Activated CD4-positive, alpha-beta T cell treated with anti-CD3 and anti-CD28 coated beads for 36 hours (primary cell): Measurements from ENCODE around the gene AAK1. TPM values are rescaled to one million over a fixed set of nuclear protein-coding genes. Genes with fewer than 3 reads are reported as not detected.
A peak's percentile ranks its signal among the peaks of the same experiment; 100 is the strongest.
"Not testable (repeated sequence)": the region's sequence is repeated elsewhere in the genome, so short reads cannot be mapped to it uniquely, and the experiment has no call there.

Source experiments
- ATAC-seq: fragments of 200-7000 bp; cut with Tn5 transposase; one replicate; pipeline ENCODE4 v1.10.0; 2021; ENCODE audit warnings: mild to moderate bottlenecking, moderate library complexity
- CTCF ChIA-PET: fragments of 350-600 bp; sonication (Branson Sonifier 250); formaldehyde crosslinking; loops from one replicate; lab custom pipeline; 2021; ENCODE audit warnings: antibody characterized with exemption; lab: Charles Lee
- POLR2A ChIA-PET: fragments of 350-600 bp; sonication (Branson Sonifier 250); formaldehyde crosslinking; loops from one replicate; lab custom pipeline; 2021; ENCODE audit warnings: antibody characterized with exemption, inconsistent platforms; lab: Charles Lee
- DNase-seq: peaks from one replicate; pipeline ENCODE4 v3.0.0-alpha.2; 2020
- H3K27ac Mint-ChIP-seq: one replicate; pipeline ENCODE4 v1.8.0; 2021; ENCODE audit warnings: mixed read lengths
- H3K27me3 Mint-ChIP-seq: one replicate; pipeline ENCODE4 v1.8.0; 2021; ENCODE audit warnings: mixed read lengths
- H3K36me3 Mint-ChIP-seq: one replicate; pipeline ENCODE4 v1.8.0; 2021; ENCODE audit warnings: low read depth, mixed read lengths
- H3K4me1 Mint-ChIP-seq: one replicate; pipeline ENCODE4 v1.8.0; 2021; ENCODE audit warnings: mixed read lengths
- H3K4me3 Mint-ChIP-seq: one replicate; pipeline ENCODE4 v1.8.0; 2021; ENCODE audit warnings: mild to moderate bottlenecking, moderate library complexity, mixed read lengths
- H3K9me3 Mint-ChIP-seq: one replicate; pipeline ENCODE4 v1.8.0; 2021; ENCODE audit warnings: low read depth, mixed read lengths
- intact Hi-C, 2 experiments: fragments of 100-400 bp; cut with DNase I in 1 of 2; cut with micrococcal nuclease in 1 of 2; formaldehyde crosslinking; loops; one replicate each; pipeline versions ENCODE4 v1.14.2 to v1.15.1; 2022 to 2024; cut with DNase I, micrococcal nuclease
- total RNA-seq, 2 experiments: library from RNA; stranded (reverse); gene quantifications; one replicate each; pipeline ENCODE4 v1.2.3, GENCODE V29; 2021

Gene AAK1
- total RNA-seq, 2 experiments from 2014 or later = 95.9 to 104 TPM

DNA sequence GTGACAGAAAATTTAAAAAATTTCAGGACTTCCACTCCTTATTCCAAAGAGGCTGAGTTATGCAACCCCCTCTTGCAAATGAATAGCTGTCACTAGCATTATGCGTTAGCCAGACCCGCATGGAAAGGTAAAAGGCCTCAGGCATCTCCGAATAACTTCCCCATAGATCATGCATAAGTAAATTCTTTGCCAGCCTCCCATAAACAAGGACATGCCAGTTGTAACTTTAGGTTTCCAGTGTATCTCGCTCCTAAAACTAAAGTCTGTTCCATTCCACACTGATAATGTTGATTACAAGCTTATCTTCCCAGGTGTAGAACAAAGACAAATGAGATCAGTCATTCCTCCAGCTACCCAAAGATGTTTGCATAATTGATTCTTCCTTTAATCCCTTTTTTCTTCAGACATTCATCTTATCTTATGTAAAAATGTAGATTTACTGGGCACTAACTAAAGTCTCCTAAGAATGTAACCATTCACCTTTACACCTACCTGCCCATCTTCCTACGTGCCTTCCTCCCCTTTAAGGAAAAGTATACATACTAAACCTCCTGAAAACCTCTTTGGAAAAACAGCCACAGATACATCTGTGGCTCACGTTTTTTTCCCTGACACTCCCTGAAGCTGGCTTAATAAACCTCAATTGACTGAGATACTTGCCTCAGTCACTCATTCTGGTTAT is 192.7 kb downstream of the AAK1 start:
- no peak for ATAC-seq
- Mint-ChIP-seq H3K4me3 (no peak overlapping the region), H3K27me3 (no peaks in the 10 kb centered on the region), H3K27ac (no peak overlapping the region), H3K9me3 (no peaks in the 10 kb centered on the region), H3K4me1 (peaks cover 23% of the 10 kb centered on the region), H3K36me3 (no peaks in the 10 kb centered on the region)
- no peak for DNase-seq
- POLR2A ChIA-PET = no interaction called here
- CTCF ChIA-PET = interaction anchor here (2.5 kb wide), 1 partner anchor 14 kb away, joined by 14 read pairs; the partner anchor contains the start of gene NFU1
- intact Hi-C loops = no loop called here

DNA sequence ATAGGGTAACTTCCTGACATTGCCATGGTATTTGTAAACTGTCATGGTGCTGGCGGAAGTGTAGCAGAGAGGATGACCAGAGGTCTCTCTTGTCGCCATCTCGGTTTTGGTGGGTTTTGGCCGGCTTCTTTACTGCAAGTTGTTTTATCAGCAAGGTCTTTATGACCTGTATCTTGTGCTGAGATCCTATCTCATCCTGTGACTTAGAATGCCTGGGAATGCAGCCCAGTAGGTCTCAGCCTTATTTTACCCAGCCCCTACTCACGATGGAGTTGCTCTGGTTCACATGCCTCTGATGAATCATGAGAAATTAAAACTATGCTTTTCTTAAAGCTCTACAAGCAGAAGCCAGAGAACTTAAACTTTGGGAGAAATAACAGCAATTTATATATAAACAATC is 193.6 kb downstream of the AAK1 start:
- POLR2A ChIA-PET = no interaction called here

DNA sequence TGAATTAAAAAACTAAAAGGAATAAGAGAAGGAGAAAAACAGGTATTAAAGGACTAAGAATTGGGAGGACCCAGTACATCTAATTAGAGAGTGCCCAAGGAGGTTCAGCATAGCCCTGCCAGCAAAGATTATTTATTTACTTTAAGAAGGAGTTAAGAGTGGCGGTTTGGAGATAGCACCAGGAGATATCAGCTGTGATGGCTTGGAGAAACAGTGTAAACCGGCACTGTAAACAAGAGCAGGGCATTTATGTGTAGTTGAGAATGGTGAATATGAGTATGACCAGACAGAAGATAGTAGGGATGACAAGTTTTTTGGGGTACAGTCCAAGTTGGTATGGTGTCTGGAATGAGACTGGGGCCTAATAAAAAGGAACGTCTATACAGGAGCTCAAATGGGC is 199.9 kb downstream of the AAK1 start:
- H3K4me1 Mint-ChIP-seq, H3K4me3 Mint-ChIP-seq, H3K36me3 Mint-ChIP-seq, H3K27ac Mint-ChIP-seq, H3K9me3 Mint-ChIP-seq, DNase-seq, CTCF ChIA-PET, POLR2A ChIA-PET, H3K27me3 Mint-ChIP-seq, intact Hi-C loops, ATAC-seq: not testable (repeated sequence)

More for the DNA sequence above, 193.6 kb downstream of the AAK1 start:
- H3K27me3 Mint-ChIP-seq = no peaks in the 10 kb centered on the region
- ATAC-seq (no peak), DNase-seq (no peak)
- peaks cover 22% of the 10 kb centered on the region for H3K4me1 Mint-ChIP-seq
- no peak overlapping the region for H3K27ac Mint-ChIP-seq
- no peak overlapping the region for H3K4me3 Mint-ChIP-seq
- H3K9me3 Mint-ChIP-seq = no peaks in the 10 kb centered on the region
- intact Hi-C loops = no loop called here
- CTCF ChIA-PET = no interaction called here
- no peaks in the 10 kb centered on the region for H3K36me3 Mint-ChIP-seq

DNA sequence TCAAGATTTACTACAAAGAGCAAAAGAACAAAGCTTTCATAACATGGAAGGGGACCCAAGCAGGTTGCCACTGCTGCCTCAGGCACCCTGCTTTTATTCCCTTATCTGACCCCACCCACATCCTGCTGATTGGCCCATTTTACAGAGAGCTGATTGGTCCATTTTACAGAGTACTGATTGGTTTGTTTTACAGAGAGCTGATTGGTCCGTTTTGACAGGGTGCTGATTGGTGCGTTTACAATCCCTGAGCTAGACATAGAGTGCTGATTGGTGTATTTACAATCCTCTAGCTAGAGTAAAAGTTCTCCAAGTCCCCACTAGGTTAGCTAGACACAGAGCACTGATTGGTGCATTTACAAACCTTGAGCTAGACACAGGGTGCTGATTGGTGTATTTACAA is 204.0 kb downstream of the AAK1 start:
- intact Hi-C loops = loop anchor here (5.0 kb wide), 2 partner anchors 68 to 278 kb away; no protein-coding TSS in a partner anchor
- not testable (repeated sequence) for ATAC-seq, H3K27me3 Mint-ChIP-seq, H3K4me3 Mint-ChIP-seq, H3K36me3 Mint-ChIP-seq, H3K9me3 Mint-ChIP-seq
- POLR2A ChIA-PET = interaction anchor here (1.1 kb wide), 1 partner anchor 14 kb away, joined by 5 read pairs; no protein-coding TSS in a partner anchor
- peak; percentile 12 for DNase-seq
- Mint-ChIP-seq H3K4me1 (peaks cover 22% of the 10 kb centered on the region), H3K27ac (peak overlapping the region; percentile 67)
- CTCF ChIA-PET = interaction anchor here (0.9 to 1.5 kb wide), 2 partner anchors 8 to 285 kb away, joined by 3 to 5 read pairs; no protein-coding TSS in a partner anchor

DNA sequence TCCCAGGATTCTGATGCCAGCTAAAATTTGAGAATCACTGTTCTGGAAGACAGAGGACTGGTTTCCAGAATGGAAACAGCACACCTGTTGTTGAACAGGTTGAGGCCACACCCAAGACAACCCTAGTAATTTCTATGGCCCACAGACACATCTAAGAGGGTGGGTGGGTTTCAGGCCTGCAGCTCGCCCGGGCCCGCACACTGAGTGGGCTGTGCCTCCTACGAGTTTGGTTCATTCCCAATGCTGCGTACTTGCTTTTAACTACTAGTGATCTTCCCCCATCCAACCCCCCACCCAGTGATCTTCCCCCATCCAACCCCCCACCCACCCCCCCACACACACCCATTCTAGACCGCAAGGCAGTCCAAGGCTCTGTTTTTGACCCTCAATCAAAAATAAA is 205.0 kb downstream of the AAK1 start:
- Mint-ChIP-seq H3K4me3 (no peak overlapping the region), H3K27ac (no peak overlapping the region), H3K4me1 (peaks cover 25% of the 10 kb centered on the region), H3K36me3 (peaks cover 10% of the 10 kb centered on the region), H3K27me3 (no peaks in the 10 kb centered on the region), H3K9me3 (peaks cover 8% of the 10 kb centered on the region)
- POLR2A ChIA-PET = no interaction called here
- DNase-seq (no peak), ATAC-seq (no peak)
- CTCF ChIA-PET = interaction anchor here (1.8 to 3.2 kb wide), 3 partner anchors 10 to 62 kb away, joined by 5 to 14 read pairs (median 8); no protein-coding TSS in a partner anchor
- intact Hi-C loops = loop anchor here (5.0 kb wide), 2 partner anchors 69 to 279 kb away; no protein-coding TSS in a partner anchor

DNA sequence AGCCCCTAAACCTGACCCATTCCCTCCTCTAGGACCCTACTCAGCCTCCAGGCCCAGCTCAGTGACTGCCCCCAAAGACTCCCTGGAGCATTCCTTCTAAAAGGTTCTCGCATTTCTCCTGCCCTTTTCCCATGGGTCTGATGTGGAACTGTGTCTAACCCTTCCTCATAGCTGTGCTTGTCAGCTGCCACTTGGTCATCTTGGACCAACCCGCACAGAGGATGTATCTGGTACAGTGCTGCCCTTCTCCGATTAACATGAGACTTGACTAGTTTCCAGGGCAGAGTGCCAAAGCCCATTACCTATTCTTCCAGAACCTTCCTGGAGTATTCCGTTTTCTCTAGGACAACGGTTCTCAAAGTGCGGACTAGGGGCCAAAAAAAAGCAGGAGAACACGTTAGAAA is 205.8 kb downstream of the AAK1 start:
- ChIA-PET POLR2A (interaction anchor here (0.7 to 1.3 kb wide), 4 partner anchors 16 to 62 kb away, joined by 3 to 8 read pairs (median 4); no protein-coding TSS in a partner anchor), CTCF (interaction anchor here (0.7 to 3.2 kb wide), 21 partner anchors 9 to 287 kb away, joined by 3 to 14 read pairs (median 4); no protein-coding TSS in a partner anchor)
- ATAC-seq (no peak), DNase-seq (no peak)
- H3K36me3 Mint-ChIP-seq = peaks cover 10% of the 10 kb centered on the region
- peak overlapping the region; percentile 93 for H3K4me3 Mint-ChIP-seq
- intact Hi-C loops = loop anchor here (1.0 to 5.0 kb wide), 10 partner anchors 16 to 971 kb away; partner anchors contain the start of genes GFPT1 (in 2 of the 2), AAK1 (in 1 of the 2), APLF (in 1 of the 2) and FBXO48 (in 1 of the 2)
- peaks cover 25% of the 10 kb centered on the region for H3K4me1 Mint-ChIP-seq
- H3K9me3 Mint-ChIP-seq = peaks cover 8% of the 10 kb centered on the region
- peak overlapping the region; percentile 95 for H3K27ac Mint-ChIP-seq
- H3K27me3 Mint-ChIP-seq = no peaks in the 10 kb centered on the region

DNA sequence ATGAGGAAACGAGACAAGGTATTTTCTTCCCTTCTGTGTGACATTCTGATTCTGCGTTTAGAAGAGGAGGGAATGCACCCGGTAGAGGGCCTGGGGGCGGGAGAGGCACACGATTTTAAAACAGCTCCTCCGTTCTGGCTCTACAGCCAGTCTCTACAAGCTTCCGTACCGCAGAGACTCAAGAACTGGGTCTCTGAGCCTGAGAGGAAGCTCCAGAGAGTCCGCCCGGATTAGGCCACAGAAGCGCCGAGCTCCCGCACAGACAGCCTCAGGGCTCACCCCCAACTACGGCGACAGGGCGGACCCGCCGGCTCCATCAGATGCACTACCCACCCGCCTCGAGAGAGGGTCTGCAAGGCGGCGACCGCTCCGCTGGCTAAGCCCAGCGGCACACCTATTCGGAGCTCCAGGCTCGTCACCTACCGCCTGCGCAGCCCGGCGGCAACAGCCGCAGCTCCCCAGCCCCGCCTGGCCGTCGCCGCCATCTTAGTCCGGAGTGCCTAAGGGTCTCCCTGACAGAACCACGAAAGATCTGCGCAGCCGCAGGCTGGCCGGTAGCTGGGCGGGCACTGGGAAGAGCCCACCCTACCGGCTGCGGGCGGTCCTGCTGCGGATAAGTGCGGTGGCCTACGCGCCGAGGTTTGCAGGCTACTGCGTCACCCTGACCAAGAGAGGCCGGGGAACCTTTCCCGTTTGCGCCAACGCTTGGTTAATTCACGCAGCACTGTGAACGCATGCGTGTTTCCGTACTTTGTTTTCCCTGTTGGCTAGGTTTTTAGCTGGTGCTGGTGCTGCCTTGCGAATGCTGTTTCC is 206.4 kb downstream of the AAK1 start, which contains the start of gene NFU1:
Gene NFU1 (minus strand): TSS at position 498 of the 813 bp plus-strand sequence. CDS start 13 bp downstream, at position 485.
- DNase-seq = peak; percentile 94
- Mint-ChIP-seq H3K4me1 (peaks cover 25% of the 10 kb centered on the region), H3K27ac (peak within 1 kb of the TSS; percentile 95), H3K4me3 (peak within 1 kb of the TSS; percentile 93), H3K9me3 (peaks cover 8% of the 10 kb centered on the region), H3K27me3 (no peaks in the 10 kb centered on the region), H3K36me3 (peaks cover 10% of the 10 kb centered on the region)
- peak; percentile 93 for ATAC-seq
- ChIA-PET CTCF (interaction anchor here (0.7 to 3.2 kb wide), 24 partner anchors 8 to 379 kb away, joined by 3 to 14 read pairs (median 5); no protein-coding TSS in a partner anchor), POLR2A (interaction anchor here (0.6 to 1.3 kb wide), 7 partner anchors 16 to 171 kb away, joined by 3 to 8 read pairs (median 3); no protein-coding TSS in a partner anchor)
- intact Hi-C loops = loop anchor here (1.0 to 5.0 kb wide), 10 partner anchors 16 to 970 kb away; partner anchors contain the start of genes GFPT1 (in 2 of the 2), AAK1 (in 1 of the 2), APLF (in 1 of the 2) and FBXO48 (in 1 of the 2)

DNA sequence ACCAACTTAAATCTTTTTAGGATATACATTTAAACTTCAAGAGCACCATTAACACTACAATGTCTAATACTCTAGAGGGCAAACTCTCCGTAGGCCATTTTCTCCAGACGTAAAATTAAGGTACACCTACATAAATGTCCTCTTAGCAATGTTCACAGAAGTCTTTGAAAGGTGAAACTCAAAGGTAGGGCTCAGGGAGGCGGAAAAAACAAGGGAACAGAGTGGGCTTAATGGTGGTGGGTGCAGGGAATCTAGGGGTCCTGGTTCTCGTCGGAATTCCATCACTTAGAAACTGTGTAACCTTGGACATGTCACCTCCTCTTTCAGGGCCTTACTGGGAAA is 207.0 kb downstream of the AAK1 start:
- Mint-ChIP-seq H3K27me3 (no peaks in the 10 kb centered on the region), H3K4me3 (peak overlapping the region; percentile 93), H3K36me3 (peaks cover 10% of the 10 kb centered on the region), H3K27ac (peak overlapping the region; percentile 95), H3K4me1 (peaks cover 25% of the 10 kb centered on the region), H3K9me3 (peaks cover 8% of the 10 kb centered on the region)
- intact Hi-C loops = loop anchor here (2.0 to 5.0 kb wide), 6 partner anchors 50 to 970 kb away; partner anchors contain the start of genes APLF (in 1 of the 2), FBXO48 (in 1 of the 2), GFPT1 (in 1 of the 2) and GMCL1 (in 1 of the 2)
- no peak for DNase-seq
- peak; percentile 9 for ATAC-seq
- POLR2A ChIA-PET = interaction anchor here (0.6 to 1.3 kb wide), 4 partner anchors 17 to 171 kb away, joined by 3 to 8 read pairs (median 4); no protein-coding TSS in a partner anchor
- CTCF ChIA-PET = interaction anchor here (0.5 to 3.2 kb wide), 21 partner anchors 8 to 380 kb away, joined by 3 to 14 read pairs (median 5); no protein-coding TSS in a partner anchor

DNA sequence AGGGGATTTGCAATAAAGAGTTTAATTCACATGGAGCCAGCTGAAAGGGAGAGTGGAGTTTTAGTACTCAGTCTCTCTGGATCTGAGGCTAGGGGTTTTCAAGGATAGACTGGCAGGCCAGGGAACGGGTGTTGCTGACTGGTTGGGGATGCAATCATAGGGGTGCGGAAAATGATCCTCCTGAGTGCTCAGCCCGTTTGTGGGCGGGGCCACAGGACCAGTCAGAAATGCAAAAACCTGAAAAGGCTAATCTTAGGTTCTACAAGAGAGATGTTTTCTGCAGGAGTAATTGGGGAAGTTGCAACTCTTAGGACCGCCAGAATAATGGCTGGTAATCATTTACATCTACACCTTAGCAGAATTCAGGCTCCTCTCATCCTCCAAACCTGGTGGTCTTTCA is 208.8 kb downstream of the AAK1 start:
- ChIA-PET POLR2A (no interaction called here), CTCF (interaction anchor here (0.6 kb wide), 2 partner anchors 20 to 49 kb away, joined by 3 read pairs; no protein-coding TSS in a partner anchor)
- Mint-ChIP-seq H3K36me3 (peaks cover 17% of the 10 kb centered on the region), H3K4me1 (peaks cover 25% of the 10 kb centered on the region), H3K27me3 (no peaks in the 10 kb centered on the region), H3K27ac (no peak overlapping the region), H3K9me3 (peaks cover 8% of the 10 kb centered on the region), H3K4me3 (no peak overlapping the region)
- DNase-seq = no peak
- intact Hi-C loops = loop anchor here (5.0 kb wide), 2 partner anchors 73 to 283 kb away; no protein-coding TSS in a partner anchor
- no peak for ATAC-seq

DNA sequence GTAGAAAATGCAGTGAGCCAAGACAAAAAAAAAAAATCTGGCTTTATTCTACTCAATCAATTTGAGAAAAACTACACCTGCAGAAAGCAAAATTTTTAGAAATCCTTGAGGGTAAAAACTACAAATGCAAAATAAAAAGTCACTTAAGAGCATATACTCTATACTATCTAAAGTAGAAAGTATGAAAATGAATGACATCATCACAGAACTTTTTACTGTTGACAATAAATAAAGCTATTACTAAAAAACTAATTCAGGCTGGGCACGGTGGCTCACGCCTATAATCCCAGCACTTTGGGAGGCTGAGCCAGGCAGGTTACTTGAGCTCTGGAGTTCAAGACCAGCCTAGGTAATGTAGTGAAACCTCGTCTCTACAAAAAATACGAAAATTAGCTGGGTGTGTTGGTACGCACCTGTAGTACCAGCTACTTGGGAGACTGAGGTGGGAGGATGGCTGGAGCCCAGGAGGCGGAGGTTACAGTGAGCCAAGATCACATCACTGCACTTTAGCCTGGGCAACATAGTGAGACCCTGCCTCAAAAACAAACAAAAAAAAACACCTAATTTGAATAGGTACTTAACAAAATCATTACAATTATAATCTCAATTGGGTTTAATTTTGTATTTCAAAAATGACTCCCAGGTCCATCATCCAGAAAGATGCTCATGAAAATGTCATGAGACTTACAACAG is 213.9 kb downstream of the AAK1 start:
- no peak overlapping the region for H3K4me3 Mint-ChIP-seq
- no peak overlapping the region for H3K27ac Mint-ChIP-seq
- ChIA-PET CTCF (interaction anchor here (1.0 to 1.5 kb wide), 3 partner anchors 8 to 79 kb away, joined by 3 to 5 read pairs (median 3); partner anchors contain the start of gene NFU1), POLR2A (no interaction called here)
- H3K9me3 Mint-ChIP-seq = no peaks in the 10 kb centered on the region
- H3K27me3 Mint-ChIP-seq = no peaks in the 10 kb centered on the region
- H3K36me3 Mint-ChIP-seq = peaks cover 17% of the 10 kb centered on the region
- DNase-seq (no peak), ATAC-seq (no peak)
- H3K4me1 Mint-ChIP-seq = peaks cover 4% of the 10 kb centered on the region
- intact Hi-C loops = no loop called here
